ENCODE measurements around the gene BRDT.

DNA sequence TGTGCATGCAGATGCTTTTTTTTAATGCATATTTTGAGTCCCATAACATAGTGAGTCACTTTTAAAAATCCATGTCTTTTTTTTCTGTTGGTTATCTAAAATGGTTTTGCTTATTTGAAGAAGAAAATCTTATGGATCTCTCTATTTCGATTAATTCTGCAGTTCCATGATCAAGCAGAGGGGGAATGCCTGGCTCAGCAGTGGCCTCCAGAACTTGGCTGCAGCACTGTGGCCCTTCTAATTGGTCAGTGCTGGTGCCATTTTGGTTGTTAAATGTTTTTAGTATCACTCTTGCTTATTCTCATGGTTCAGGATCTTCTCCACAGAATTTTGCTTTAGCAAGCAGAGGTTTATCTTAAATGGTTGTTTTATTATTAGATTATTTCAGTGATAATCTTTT is 91.8 kb downstream of the BRDT start:
- TF ChIP-seq, protein P1, sequence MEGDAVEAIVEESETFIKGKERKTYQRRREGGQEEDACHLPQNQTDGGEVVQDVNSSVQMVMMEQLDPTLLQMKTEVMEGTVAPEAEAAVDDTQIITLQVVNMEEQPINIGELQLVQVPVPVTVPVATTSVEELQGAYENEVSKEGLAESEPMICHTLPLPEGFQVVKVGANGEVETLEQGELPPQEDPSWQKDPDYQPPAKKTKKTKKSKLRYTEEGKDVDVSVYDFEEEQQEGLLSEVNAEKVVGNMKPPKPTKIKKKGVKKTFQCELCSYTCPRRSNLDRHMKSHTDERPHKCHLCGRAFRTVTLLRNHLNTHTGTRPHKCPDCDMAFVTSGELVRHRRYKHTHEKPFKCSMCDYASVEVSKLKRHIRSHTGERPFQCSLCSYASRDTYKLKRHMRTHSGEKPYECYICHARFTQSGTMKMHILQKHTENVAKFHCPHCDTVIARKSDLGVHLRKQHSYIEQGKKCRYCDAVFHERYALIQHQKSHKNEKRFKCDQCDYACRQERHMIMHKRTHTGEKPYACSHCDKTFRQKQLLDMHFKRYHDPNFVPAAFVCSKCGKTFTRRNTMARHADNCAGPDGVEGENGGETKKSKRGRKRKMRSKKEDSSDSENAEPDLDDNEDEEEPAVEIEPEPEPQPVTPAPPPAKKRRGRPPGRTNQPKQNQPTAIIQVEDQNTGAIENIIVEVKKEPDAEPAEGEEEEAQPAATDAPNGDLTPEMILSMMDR (IDR thresholded peaks at IDR 0.05) = no peak
- TF ChIP-seq POLR2A (IDR thresholded peaks at IDR 0.05) = no peak

Data from testis (tissue), 2 donors.